Neural cell (in vitro differentiated cells): ENCODE measurements around the gene LRRC71. TPM values are rescaled to one million over a fixed set of nuclear protein-coding genes. Genes with fewer than 3 reads are reported as not detected.

Experiments
- H2AFZ ChIP-seq: fragments of 200-600, 300-800 bp; sonication (generic), shearing (Covaris generic); 2 replicates; pipeline ENCODE4 v1.6.0; 2014; ENCODE audit warnings: low read depth, mild to moderate bottlenecking, antibody characterized with exemption, low read length, moderate library complexity
- H3F3A ChIP-seq: fragments of 200-600 bp; shearing (Covaris generic); 2 replicates; pipeline ENCODE4 v1.6.1; 2016; ENCODE audit warnings: mild to moderate bottlenecking, moderate library complexity, mixed read lengths, antibody characterized with exemption, low read length; ENCODE audit not compliant: insufficient read depth, poor library complexity, severe bottlenecking
- H3K27ac ChIP-seq: fragments of 200-600, 300-800 bp; sonication (generic), shearing (Covaris generic); 2 replicates; pipeline ENCODE4 v1.5.1; 2014; ENCODE audit warnings: mild to moderate bottlenecking, low read length, moderate library complexity
- H3K27me3 ChIP-seq: fragments of 300-800, 200-600 bp; sonication (generic), shearing (Covaris generic); 2 replicates; pipeline ENCODE4 v1.6.0; 2014; ENCODE audit warnings: mild to moderate bottlenecking, low read depth, low read length, moderate library complexity; ENCODE audit not compliant: insufficient read depth
- H3K36me3 ChIP-seq: fragments of 300-800, 200-600 bp; sonication (generic), shearing (Covaris generic); 2 replicates; pipeline ENCODE4 v1.5.1; 2014; ENCODE audit warnings: mild to moderate bottlenecking, antibody characterized with exemption, low read length, moderate library complexity; ENCODE audit not compliant: insufficient read depth
- H3K4me2 ChIP-seq: fragments of 300-800, 200-600 bp; sonication (generic), shearing (Covaris generic); 2 replicates; pipeline ENCODE4 v1.6.0; 2014; ENCODE audit warnings: mild to moderate bottlenecking, low read length
- H3K4me3 ChIP-seq: fragments of 300-800, 200-600 bp; sonication (generic), shearing (Covaris generic); 2 replicates; pipeline ENCODE4 v1.5.1; 2014; ENCODE audit warnings: mild to moderate bottlenecking, low read length, moderate library complexity
- H3K79me2 ChIP-seq: fragments of 200-600 bp; shearing (Covaris generic); replicated peaks from 2 replicates; pipeline ENCODE4 v1.6.0; 2014; ENCODE audit warnings: mild to moderate bottlenecking, low read length, moderate library complexity; ENCODE audit not compliant: insufficient read depth
- H3K9ac ChIP-seq: fragments of 300-800, 200-600 bp; sonication (generic), shearing (Covaris generic); 2 replicates; pipeline ENCODE4 v1.6.1; 2016; ENCODE audit warnings: mild to moderate bottlenecking, low read length, mixed read lengths
- H3K9me2 ChIP-seq: fragments of 200-600 bp; shearing (Covaris generic); 2 replicates; pipeline ENCODE4 v1.6.1; 2016; ENCODE audit warnings: mild to moderate bottlenecking, low read length, mixed read lengths; ENCODE audit not compliant: insufficient read depth
- H3K9me3 ChIP-seq: fragments of 200-600, 300-800 bp; sonication (generic), shearing (Covaris generic); 2 replicates; pipeline ENCODE4 v1.6.1; 2016; ENCODE audit warnings: mild to moderate bottlenecking, mixed run types, low read length, moderate library complexity, mixed read lengths
- H4K20me1 ChIP-seq: fragments of 200-600 bp; shearing (Covaris generic); 2 replicates; pipeline ENCODE4 v1.6.1; 2016; ENCODE audit warnings: mild to moderate bottlenecking, mixed run types; ENCODE audit not compliant: insufficient read depth
- EP300 ChIP-seq: fragments of 450-650 bp; conservative IDR thresholded peaks from 2 replicates; pipeline ENCODE4 v1.6.1; 2014; ENCODE audit warnings: antibody characterized with exemption, mild to moderate bottlenecking, moderate library complexity; ENCODE audit not compliant: poor library complexity, severe bottlenecking
- MXI1 ChIP-seq: fragments of 450-650 bp; conservative IDR thresholded peaks from 2 replicates; pipeline ENCODE4 v1.6.1; 2014; ENCODE audit warnings: antibody characterized with exemption, mild to moderate bottlenecking; ENCODE audit not compliant: poor library complexity, severe bottlenecking
- POLR2AphosphoS5 ChIP-seq: IDR thresholded peaks from 2 replicates; pipeline ENCODE4 v1.6.1; 2012
- RAD21 ChIP-seq: fragments of 450-650 bp; conservative IDR thresholded peaks from 2 replicates; pipeline ENCODE4 v1.6.1; 2014; ENCODE audit warnings: antibody characterized with exemption, mild to moderate bottlenecking, moderate library complexity
- SMC3 ChIP-seq: fragments of 450-650 bp; conservative IDR thresholded peaks from 2 replicates; pipeline ENCODE4 v1.6.1; 2014; ENCODE audit warnings: antibody characterized with exemption, mild to moderate bottlenecking, moderate library complexity; ENCODE audit not compliant: poor library complexity
- TAF1 ChIP-seq: IDR thresholded peaks from 2 replicates; pipeline ENCODE4 v1.6.1; 2012; ENCODE audit warnings: low read depth
- polyA plus RNA-seq: library from polyadenylated mRNA; depleted of rRNA; stranded (reverse); fragments of >200 nt; gene quantifications from 2 replicates; pipeline ENCODE4 v1.2.3, GENCODE V29; 2014
- TF ChIP-seq, protein P1 (sequence below): fragments of 450-650 bp; IDR thresholded peaks from 2 replicates; pipeline ENCODE4 v1.5.1; 2014; ENCODE audit warnings: antibody characterized with exemption, mild to moderate bottlenecking, moderate library complexity; ENCODE audit not compliant: poor library complexity, severe bottlenecking
- TF ChIP-seq, protein P2 (sequence below): IDR thresholded peaks from 2 replicates; pipeline ENCODE4 v1.6.1; 2012; ENCODE audit warnings: borderline replicate concordance

LRRC71 gene
- polyA plus RNA-seq, 1 donor from 2014 or later = not detected

DNA sequence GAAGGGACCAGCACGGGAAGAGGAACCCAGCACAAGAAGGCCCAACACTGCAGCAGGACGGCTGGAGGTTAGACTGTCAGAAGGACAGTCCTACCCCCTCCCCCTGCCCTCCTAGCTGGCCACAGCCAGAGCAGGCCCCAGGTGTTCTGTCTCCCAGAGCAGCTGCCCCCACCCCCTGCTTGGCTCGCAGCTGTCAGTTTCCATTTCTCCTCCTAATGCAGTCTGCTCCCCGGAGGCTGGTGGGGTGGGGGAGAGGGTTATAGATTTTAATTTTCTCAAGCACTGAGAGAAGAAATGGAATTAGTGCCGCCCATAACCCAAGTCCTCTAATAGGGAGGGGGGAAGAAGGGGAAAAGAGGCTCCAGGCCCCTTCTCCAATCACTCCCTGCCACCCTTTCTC, 40.0 kb upstream of the LRRC71 start:
- Histone ChIP-seq H3K9me3 (no peaks in the 10 kb centered on the region), H3K36me3 (no peaks in the 10 kb centered on the region), H3K27me3 (no peaks in the 10 kb centered on the region), H3F3A (no peaks in the 10 kb centered on the region), H3K9me2 (no peaks in the 10 kb centered on the region), H3K27ac (no peak overlapping the region), H3K9ac (no peak overlapping the region), H3K79me2 (no peaks in the 10 kb centered on the region), H4K20me1 (no peaks in the 10 kb centered on the region), H2AFZ (no peak overlapping the region), H3K4me2 (no peak overlapping the region), H3K4me3 (no peak overlapping the region)
- no peak for TF ChIP-seq TAF1
- TF ChIP-seq RAD21 = no peak
- no peak for TF ChIP-seq MXI1
- TF ChIP-seq, protein P1, sequence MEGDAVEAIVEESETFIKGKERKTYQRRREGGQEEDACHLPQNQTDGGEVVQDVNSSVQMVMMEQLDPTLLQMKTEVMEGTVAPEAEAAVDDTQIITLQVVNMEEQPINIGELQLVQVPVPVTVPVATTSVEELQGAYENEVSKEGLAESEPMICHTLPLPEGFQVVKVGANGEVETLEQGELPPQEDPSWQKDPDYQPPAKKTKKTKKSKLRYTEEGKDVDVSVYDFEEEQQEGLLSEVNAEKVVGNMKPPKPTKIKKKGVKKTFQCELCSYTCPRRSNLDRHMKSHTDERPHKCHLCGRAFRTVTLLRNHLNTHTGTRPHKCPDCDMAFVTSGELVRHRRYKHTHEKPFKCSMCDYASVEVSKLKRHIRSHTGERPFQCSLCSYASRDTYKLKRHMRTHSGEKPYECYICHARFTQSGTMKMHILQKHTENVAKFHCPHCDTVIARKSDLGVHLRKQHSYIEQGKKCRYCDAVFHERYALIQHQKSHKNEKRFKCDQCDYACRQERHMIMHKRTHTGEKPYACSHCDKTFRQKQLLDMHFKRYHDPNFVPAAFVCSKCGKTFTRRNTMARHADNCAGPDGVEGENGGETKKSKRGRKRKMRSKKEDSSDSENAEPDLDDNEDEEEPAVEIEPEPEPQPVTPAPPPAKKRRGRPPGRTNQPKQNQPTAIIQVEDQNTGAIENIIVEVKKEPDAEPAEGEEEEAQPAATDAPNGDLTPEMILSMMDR = no peak
- no peak for TF ChIP-seq EP300
- no peak for TF ChIP-seq SMC3
- TF ChIP-seq, protein P2, sequence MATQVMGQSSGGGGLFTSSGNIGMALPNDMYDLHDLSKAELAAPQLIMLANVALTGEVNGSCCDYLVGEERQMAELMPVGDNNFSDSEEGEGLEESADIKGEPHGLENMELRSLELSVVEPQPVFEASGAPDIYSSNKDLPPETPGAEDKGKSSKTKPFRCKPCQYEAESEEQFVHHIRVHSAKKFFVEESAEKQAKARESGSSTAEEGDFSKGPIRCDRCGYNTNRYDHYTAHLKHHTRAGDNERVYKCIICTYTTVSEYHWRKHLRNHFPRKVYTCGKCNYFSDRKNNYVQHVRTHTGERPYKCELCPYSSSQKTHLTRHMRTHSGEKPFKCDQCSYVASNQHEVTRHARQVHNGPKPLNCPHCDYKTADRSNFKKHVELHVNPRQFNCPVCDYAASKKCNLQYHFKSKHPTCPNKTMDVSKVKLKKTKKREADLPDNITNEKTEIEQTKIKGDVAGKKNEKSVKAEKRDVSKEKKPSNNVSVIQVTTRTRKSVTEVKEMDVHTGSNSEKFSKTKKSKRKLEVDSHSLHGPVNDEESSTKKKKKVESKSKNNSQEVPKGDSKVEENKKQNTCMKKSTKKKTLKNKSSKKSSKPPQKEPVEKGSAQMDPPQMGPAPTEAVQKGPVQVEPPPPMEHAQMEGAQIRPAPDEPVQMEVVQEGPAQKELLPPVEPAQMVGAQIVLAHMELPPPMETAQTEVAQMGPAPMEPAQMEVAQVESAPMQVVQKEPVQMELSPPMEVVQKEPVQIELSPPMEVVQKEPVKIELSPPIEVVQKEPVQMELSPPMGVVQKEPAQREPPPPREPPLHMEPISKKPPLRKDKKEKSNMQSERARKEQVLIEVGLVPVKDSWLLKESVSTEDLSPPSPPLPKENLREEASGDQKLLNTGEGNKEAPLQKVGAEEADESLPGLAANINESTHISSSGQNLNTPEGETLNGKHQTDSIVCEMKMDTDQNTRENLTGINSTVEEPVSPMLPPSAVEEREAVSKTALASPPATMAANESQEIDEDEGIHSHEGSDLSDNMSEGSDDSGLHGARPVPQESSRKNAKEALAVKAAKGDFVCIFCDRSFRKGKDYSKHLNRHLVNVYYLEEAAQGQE = no peak
- no peak for TF ChIP-seq POLR2AphosphoS5

DNA sequence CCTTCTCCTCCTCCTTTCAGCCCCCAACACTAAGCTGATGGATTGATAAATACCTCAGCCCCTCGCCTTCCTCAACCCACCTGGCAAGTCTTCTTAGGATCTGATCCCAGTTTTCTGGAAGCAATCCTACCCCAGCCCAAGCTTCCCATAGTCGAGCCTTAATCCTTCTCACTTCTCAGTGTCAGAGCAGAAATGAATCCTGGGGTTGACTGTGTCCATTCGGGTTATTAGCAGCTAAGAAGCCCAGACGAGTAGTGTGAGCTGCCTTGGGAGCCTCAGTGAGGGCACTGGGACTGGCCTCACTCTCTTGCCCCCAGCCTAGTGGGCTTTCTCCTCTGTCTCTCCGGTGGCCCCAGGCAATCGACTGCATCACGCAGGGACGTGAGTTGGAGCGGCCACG, 39.3 kb upstream of the LRRC71 start:
- H3K27ac ChIP-seq = no peak overlapping the region
- no peak for TF ChIP-seq RAD21
- no peak for TF ChIP-seq EP300
- no peak for TF ChIP-seq MXI1
- TF ChIP-seq, protein P2 = no peak
- TF ChIP-seq, protein P1 = no peak
- no peak for TF ChIP-seq SMC3
- H3K27me3 ChIP-seq = no peaks in the 10 kb centered on the region
- H4K20me1 ChIP-seq = no peaks in the 10 kb centered on the region
- H3K4me3 ChIP-seq = no peak overlapping the region
- H3K9me3 ChIP-seq = no peaks in the 10 kb centered on the region
- H3K9ac ChIP-seq = no peak overlapping the region
- no peaks in the 10 kb centered on the region for H3K9me2 ChIP-seq
- no peaks in the 10 kb centered on the region for H3K79me2 ChIP-seq
- H3K36me3 ChIP-seq = no peaks in the 10 kb centered on the region
- H3K4me2 ChIP-seq = no peak overlapping the region
- H2AFZ ChIP-seq = no peak overlapping the region
- H3F3A ChIP-seq = no peaks in the 10 kb centered on the region
